ENCODE measurements around the gene LSG1. TPM values are rescaled to one million over a fixed set of nuclear protein-coding genes. Genes with fewer than 3 reads are reported as not detected.
"Not testable (repeated sequence)": the region's sequence is repeated elsewhere in the genome, so short reads cannot be mapped to it uniquely, and the experiment has no call there.

The LSG1 gene
- total RNA-seq, 2 donors from 2014 or later: 31.3 to 42.7 TPM

GRCh38 chr3:194624956-194625355, 47.0 kb downstream of the LSG1 start:
- ATAC-seq: no peak
- intact Hi-C loops (cut with DNase I, micrococcal nuclease): no loop called here
- DNase-seq: no peak

- intact Hi-C loops (cut with DNase I, micrococcal nuclease): no loop called here
- no peak for DNase-seq
- no peak for ATAC-seq
These were observed 48.3 kb downstream of the LSG1 start for GRCh38 chr3:194623449-194624290.

GRCh38 chr3:194622621-194623340, 49.2 kb downstream of the LSG1 start:
- intact Hi-C loops (cut with DNase I, micrococcal nuclease): no loop called here
- no peak for DNase-seq
- no peak for ATAC-seq

- intact Hi-C loops (cut with DNase I, micrococcal nuclease): no loop called here
- ATAC-seq (no peak), DNase-seq (no peak)
These were observed 50.0 kb downstream of the LSG1 start for GRCh38 chr3:194621947-194622346.

GRCh38 chr3:194620196-194620595, 51.8 kb downstream of the LSG1 start:
- ATAC-seq (no peak), DNase-seq (no peak)
- intact Hi-C loops (cut with DNase I, micrococcal nuclease): no loop called here

- DNase-seq (no peak), ATAC-seq (no peak)
- intact Hi-C loops (cut with DNase I, micrococcal nuclease): no loop called here
These were observed 52.2 kb downstream of the LSG1 start for GRCh38 chr3:194619741-194620140.

- ATAC-seq (no peak), DNase-seq (no peak)
- intact Hi-C loops (cut with DNase I, micrococcal nuclease): no loop called here
These were observed 53.0 kb downstream of the LSG1 start for GRCh38 chr3:194618858-194619608.

- DNase-seq (no peak), ATAC-seq (no peak)
- intact Hi-C loops (cut with DNase I, micrococcal nuclease): no loop called here
These were observed 54.2 kb downstream of the LSG1 start for GRCh38 chr3:194617827-194618226.

GRCh38 chr3:194617143-194617671, 54.8 kb downstream of the LSG1 start:
- ATAC-seq: no peak
- DNase-seq: no peak
- intact Hi-C loops (cut with DNase I, micrococcal nuclease): no loop called here

GRCh38 chr3:194615226-194615625, 56.8 kb downstream of the LSG1 start:
- intact Hi-C loops (cut with DNase I, micrococcal nuclease): no loop called here
- ATAC-seq: no peak

GRCh38 chr3:194612221-194612620, 59.8 kb downstream of the LSG1 start:
- no peak for ATAC-seq
- intact Hi-C loops (cut with DNase I, micrococcal nuclease): no loop called here

More at GRCh38 chr3:194615226-194615625, 56.8 kb downstream of the LSG1 start:
- no peak for DNase-seq

GRCh38 chr3:194610689-194611088, 61.3 kb downstream of the LSG1 start:
- intact Hi-C loops (cut with DNase I, micrococcal nuclease): no loop called here
- DNase-seq (no peak), ATAC-seq (no peak)

More at GRCh38 chr3:194612221-194612620, 59.8 kb downstream of the LSG1 start:
- no peak for DNase-seq

GRCh38 chr3:194609601-194610000, 62.4 kb downstream of the LSG1 start:
- DNase-seq: no peak
- no peak for ATAC-seq
- intact Hi-C loops (cut with DNase I, micrococcal nuclease): no loop called here

- ATAC-seq (no peak), DNase-seq (no peak)
- intact Hi-C loops (cut with DNase I, micrococcal nuclease): no loop called here
These were observed 63.0 kb downstream of the LSG1 start for GRCh38 chr3:194608981-194609380.

- DNase-seq (no peak), ATAC-seq (peak; percentile 5)
- intact Hi-C loops (cut with DNase I, micrococcal nuclease): no loop called here
These were observed 64.2 kb downstream of the LSG1 start for GRCh38 chr3:194607592-194608389.

GRCh38 chr3:194606941-194607340, 65.0 kb downstream of the LSG1 start:
- intact Hi-C loops (cut with DNase I, micrococcal nuclease): no loop called here
- no peak for ATAC-seq
- DNase-seq: no peak

GRCh38 chr3:194606163-194606562, 65.8 kb downstream of the LSG1 start:
- intact Hi-C loops (cut with DNase I, micrococcal nuclease): no loop called here
- no peak for DNase-seq
- no peak for ATAC-seq

GRCh38 chr3:194605314-194605713, 66.7 kb downstream of the LSG1 start:
- ATAC-seq; intact Hi-C loops (cut with DNase I, micrococcal nuclease); DNase-seq: not testable (repeated sequence)

Measured in left colon (tissue), 2 donors.